ENCODE measurements around the gene INO80E.
"Not testable (repeated sequence)": the region's sequence is repeated elsewhere in the genome, so short reads cannot be mapped to it uniquely, and the experiment has no call there.

INO80E gene

GRCh38 chr16:29995911-29996765 is at the start of gene INO80E:
Gene INO80E, plus strand, starts transcription at chr16:29996241. Its CDS starts 70 bp downstream, at chr16:29996311.
- peak; percentile 98 for DNase-seq

- DNase-seq = no peak
Measured at GRCh38 chr16:29947897-29948296, 48.1 kb upstream of the INO80E start.

GRCh38 chr16:29950806-29951461 is 45.1 kb upstream of the INO80E start:
- no peak for DNase-seq

- no peak for DNase-seq
Measured at GRCh38 chr16:29951625-29952365, 44.2 kb upstream of the INO80E start.

GRCh38 chr16:29958756-29959155 is 37.3 kb upstream of the INO80E start:
- DNase-seq = no peak

GRCh38 chr16:29959293-29959692 is 36.7 kb upstream of the INO80E start:
- no peak for DNase-seq

- not testable (repeated sequence) for DNase-seq
Measured at GRCh38 chr16:29959821-29960220, 36.2 kb upstream of the INO80E start.

GRCh38 chr16:29961127-29961478 is 34.9 kb upstream of the INO80E start:
- no peak for DNase-seq

GRCh38 chr16:29961479-29962343 is 34.3 kb upstream of the INO80E start, which contains the start of gene TMEM219:
Gene TMEM219, plus strand, starts transcription at chr16:29962079. Its CDS starts 1,065 bp downstream, at chr16:29963144.
- DNase-seq = peak; percentile 90

GRCh38 chr16:29962344-29962994 is 33.6 kb upstream of the INO80E start:
- no peak for DNase-seq

- DNase-seq = no peak
Measured at GRCh38 chr16:29963021-29963743, 32.9 kb upstream of the INO80E start.

GRCh38 chr16:29968205-29968604 is 27.8 kb upstream of the INO80E start:
- no peak for DNase-seq

GRCh38 chr16:29971304-29971703 is 24.7 kb upstream of the INO80E start:
- DNase-seq = no peak

GRCh38 chr16:29972500-29972899 is 23.5 kb upstream of the INO80E start:
- DNase-seq = no peak

- no peak for DNase-seq
Measured at GRCh38 chr16:29972992-29973383, 23.1 kb upstream of the INO80E start.

GRCh38 chr16:29973384-29974246 is 22.4 kb upstream of the INO80E start, which contains the start of gene TAOK2:
Gene TAOK2, plus strand, starts transcription at chr16:29973868. Its CDS starts 3,905 bp downstream, at chr16:29977773.
- DNase-seq = peak; percentile 100

GRCh38 chr16:29974291-29975133 is 21.5 kb upstream of the INO80E start:
- peak; percentile 44 for DNase-seq

- no peak for DNase-seq
Measured at GRCh38 chr16:29975134-29975538, 20.9 kb upstream of the INO80E start.
